Gastroesophageal sphincter (tissue), 4 donors: ENCODE measurements around the gene DAB1. TPM values are rescaled to one million over a fixed set of nuclear protein-coding genes. Genes with fewer than 3 reads are reported as not detected.

Experiments
- ATAC-seq: fragments of 150-250 bp; one replicate; pipeline ENCODE4 v1.9.1; 2016; ENCODE audit warnings: mild to moderate bottlenecking, moderate library complexity
- H3K27ac ChIP-seq, 4 donors: fragments of 200-600 bp; sonication (generic) in 3 of 4; 1 replicate in 3 of 4; 2 replicates in 1 of 4; pipeline ENCODE4 v1.5.1; 2016 to 2019
- H3K27me3 ChIP-seq: fragments of 200-600 bp; sonication (generic); one replicate; pipeline ENCODE4 v1.5.1; 2019
- H3K36me3 ChIP-seq, 2 donors: fragments of 200-600 bp; sonication (generic); one replicate each; pipeline ENCODE4 v1.5.1; 2019; ENCODE audit warnings: control low read depth in 1 of 2
- H3K4me1 ChIP-seq, 3 donors: fragments of 200-600 bp; sonication (generic); 1 replicate in 2 of 3; 2 replicates in 1 of 3; pipeline ENCODE4 v1.5.1; 2016 to 2019; ENCODE audit warnings: control low read depth in 2 of 3
- H3K4me3 ChIP-seq, 2 donors: fragments of 200-600 bp; sonication (generic); one replicate each; pipeline ENCODE4 v1.5.1; 2019; ENCODE audit warnings: mild to moderate bottlenecking in 1 of 2, moderate library complexity in 1 of 2
- H3K9me3 ChIP-seq, 3 donors: fragments of 200-600 bp; sonication (generic); one replicate each; pipeline ENCODE4 v1.5.1; 2017 to 2019; ENCODE audit warnings: control low read depth in 2 of 3
- CTCF ChIP-seq, 4 experiments: fragments of 200-600 bp in 2 of 4; fragments of 450-650 bp in 2 of 4; sonication (generic) in 1 of 4; IDR thresholded peaks; one replicate each; pipeline ENCODE4 v1.5.1; 2017 to 2019; ENCODE audit warnings: antibody characterized with exemption in 4 of 4, mild to moderate bottlenecking in 2 of 4, moderate library complexity in 2 of 4
- EP300 ChIP-seq: sonication (generic); formaldehyde crosslinking; IDR thresholded peaks from one replicate; pipeline ENCODE4 v1.6.1; 2017; ENCODE audit warnings: antibody characterized with exemption, mild to moderate bottlenecking
- POLR2A ChIP-seq, 2 donors: fragments of 450-650 bp; IDR thresholded peaks; one replicate each; pipeline ENCODE4 v1.6.1; 2017; ENCODE audit warnings: antibody characterized with exemption in 2 of 2, mild to moderate bottlenecking in 2 of 2, moderate library complexity in 1 of 2
- POLR2AphosphoS5 ChIP-seq: sonication (generic); formaldehyde crosslinking; IDR thresholded peaks from one replicate; pipeline ENCODE4 v1.6.1; 2017; ENCODE audit warnings: antibody characterized with exemption
- whole genome bisulfite sequencing, 2 donors: methylation state at CpG; one replicate each; pipeline ENCODE4 v1.1.5; 2018; ENCODE audit warnings: low coverage in 1 of 2; 5-methylcytosine and 5-hydroxymethylcytosine counted together
- total RNA-seq, 4 donors: library from RNA; depleted of rRNA; stranded (reverse); fragments of >200 nt; gene quantifications; one replicate each; pipeline ENCODE4 v1.1.0, GENCODE V29; 2016

DAB1 gene
- total RNA-seq, 4 donors from 2014 or later, result 0.47 to 1.6 (median 1.1) TPM

DNA sequence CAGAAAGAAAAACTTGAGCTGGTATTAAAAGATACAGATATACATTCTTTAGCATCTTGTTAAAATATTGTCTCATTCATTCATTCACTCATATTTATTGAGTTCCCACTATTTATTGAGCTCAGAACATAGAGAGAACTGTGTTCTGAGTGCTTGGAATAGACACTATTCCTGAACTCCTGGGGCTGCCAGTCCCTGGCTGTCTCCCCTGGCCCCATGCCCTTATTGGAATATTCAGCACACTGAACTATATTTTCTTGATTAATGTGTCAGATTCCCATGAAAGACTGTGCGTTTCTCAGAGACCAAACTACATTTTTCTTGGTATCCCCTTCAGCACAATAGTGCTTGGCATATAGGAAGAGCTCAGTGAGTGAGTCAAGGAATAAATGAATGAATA lies 44.0 kb upstream of the DAB1 start:
- Histone ChIP-seq H3K36me3 (no peaks in the 10 kb centered on the region), H3K9me3 (no peaks in the 10 kb centered on the region), H3K27me3 (no peaks in the 10 kb centered on the region), H3K27ac (no peak overlapping the region), H3K4me3 (no peak overlapping the region), H3K4me1 (peaks cover 0 to 10% (median 0%) of the 10 kb centered on the region in 3 donors)
- TF ChIP-seq CTCF (IDR thresholded peaks at IDR 0.05) (no peak), POLR2A (IDR thresholded peaks at IDR 0.05) (no peak), EP300 (no peak), POLR2AphosphoS5 (no peak)
- WGBS, 2 donors, result 70 to 75% methylated on average over 1 of the region's 1 CpG
- no peak for ATAC-seq

- no peaks in the 10 kb centered on the region for H3K9me3 ChIP-seq
- WGBS, 2 donors, result 26 to 44% methylated on average over 3 of the region's 3 CpGs
- H3K4me1 ChIP-seq, result peaks cover 0 to 10% (median 0%) of the 10 kb centered on the region in 3 donors
- H3K36me3 ChIP-seq, result no peaks in the 10 kb centered on the region
- H3K27me3 ChIP-seq, result no peaks in the 10 kb centered on the region
- TF ChIP-seq CTCF (IDR thresholded peaks at IDR 0.05), result no peak
- ATAC-seq, result no peak
- H3K4me3 ChIP-seq, result no peak overlapping the region
- no peak overlapping the region for H3K27ac ChIP-seq
Observed at GRCh38 chr1:57464756-57465155, 40.9 kb upstream of the DAB1 start.

GRCh38 chr1:57463343-57463742 lies 39.5 kb upstream of the DAB1 start:
- H3K4me3 ChIP-seq, result no peak overlapping the region
- no peaks in the 10 kb centered on the region for H3K27me3 ChIP-seq
- TF ChIP-seq CTCF (IDR thresholded peaks at IDR 0.05), result no peak
- no peak for TF ChIP-seq POLR2A (IDR thresholded peaks at IDR 0.05)
- TF ChIP-seq POLR2AphosphoS5, result no peak
- TF ChIP-seq EP300, result no peak
- peaks cover 0 to under 1% (median 0%) of the 10 kb centered on the region in 3 donors for H3K4me1 ChIP-seq
- no peaks in the 10 kb centered on the region for H3K9me3 ChIP-seq
- 54 to 84% methylated on average over 3 of the region's 3 CpGs for WGBS, 2 donors
- ATAC-seq, result no peak
- H3K27ac ChIP-seq, result no peak overlapping the region
- H3K36me3 ChIP-seq, result no peaks in the 10 kb centered on the region

- Histone ChIP-seq H3K4me1 (no peaks in the 10 kb centered on the region), H3K36me3 (no peaks in the 10 kb centered on the region), H3K27me3 (no peaks in the 10 kb centered on the region), H3K4me3 (no peak overlapping the region), H3K9me3 (no peaks in the 10 kb centered on the region), H3K27ac (no peak overlapping the region)
- ATAC-seq, result no peak
- no peak for TF ChIP-seq POLR2AphosphoS5
- TF ChIP-seq POLR2A (IDR thresholded peaks at IDR 0.05), result no peak
- no peak for TF ChIP-seq EP300
- TF ChIP-seq CTCF (IDR thresholded peaks at IDR 0.05), result no peak
- 58 to 76% methylated on average over 2 of the region's 2 CpGs for WGBS, 2 donors
Observed at GRCh38 chr1:57461405-57461804, 37.5 kb upstream of the DAB1 start.

GRCh38 chr1:57451516-57451915 lies 27.7 kb upstream of the DAB1 start:
- Histone ChIP-seq H3K27ac (no peak overlapping the region), H3K4me1 (no peaks in the 10 kb centered on the region), H3K4me3 (no peak overlapping the region), H3K27me3 (peaks cover 5% of the 10 kb centered on the region), H3K9me3 (no peaks in the 10 kb centered on the region), H3K36me3 (no peaks in the 10 kb centered on the region)
- ATAC-seq, result no peak
- WGBS, 2 donors, result 62 to 76% methylated on average over 4 to 5 of the region's 5 CpGs
- TF ChIP-seq POLR2A (IDR thresholded peaks at IDR 0.05) (no peak), POLR2AphosphoS5 (no peak), CTCF (IDR thresholded peaks at IDR 0.05) (no peak), EP300 (no peak)
